T-helper 1 cell treated with Interleukin-12 subunit alpha and Interleukin-12 subunit beta and Interleukin-4 antibody, amounts not matched to agents 30 ng/mL and 1 ng/mL, for 36 hours (primary cell): ENCODE measurements around the gene HAL. TPM values are rescaled to one million over a fixed set of nuclear protein-coding genes. Genes with fewer than 3 reads are reported as not detected.

Experiments
- intact Hi-C: fragments of 100-400 bp; cut with micrococcal nuclease; formaldehyde crosslinking; loops from one replicate; pipeline ENCODE4 v1.15.1; 2024
- total RNA-seq: library from RNA; stranded (reverse); gene quantifications from 2 replicates; pipeline ENCODE4 v1.2.3, GENCODE V29; 2022

Gene HAL
- total RNA-seq, 1 donor from 2014 or later = 1.5 TPM

DNA sequence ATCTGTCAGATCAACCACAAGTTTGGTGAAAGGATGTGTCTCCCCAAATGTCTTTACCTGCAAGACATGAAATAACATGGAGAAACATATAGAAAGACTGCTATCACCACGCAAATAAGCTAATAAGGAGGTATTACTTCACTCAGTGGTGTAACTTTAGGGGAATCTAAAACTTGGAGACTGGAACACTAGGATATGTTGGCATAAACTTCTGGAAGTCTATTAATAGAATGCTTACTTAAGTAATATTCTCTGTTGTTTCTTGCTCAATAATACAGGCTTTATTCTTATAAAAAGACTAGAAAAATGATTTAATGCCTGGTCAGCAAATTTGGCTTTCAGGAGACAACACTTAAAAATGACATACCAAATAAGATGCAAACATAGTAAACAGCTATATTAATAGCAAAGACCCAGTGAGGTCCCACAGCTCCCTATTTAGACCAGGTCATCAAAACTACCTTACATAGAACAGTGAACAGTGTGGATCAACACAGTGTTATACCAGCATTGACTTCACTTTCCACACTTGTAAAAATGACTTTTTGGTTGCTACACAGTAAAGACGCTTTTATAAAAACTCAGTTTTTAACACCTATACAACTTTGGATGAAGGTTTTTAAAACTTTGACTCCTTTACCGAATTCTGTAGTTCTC lies 18.9 kb upstream of the HAL start:
- intact Hi-C loops = no loop called here

DNA sequence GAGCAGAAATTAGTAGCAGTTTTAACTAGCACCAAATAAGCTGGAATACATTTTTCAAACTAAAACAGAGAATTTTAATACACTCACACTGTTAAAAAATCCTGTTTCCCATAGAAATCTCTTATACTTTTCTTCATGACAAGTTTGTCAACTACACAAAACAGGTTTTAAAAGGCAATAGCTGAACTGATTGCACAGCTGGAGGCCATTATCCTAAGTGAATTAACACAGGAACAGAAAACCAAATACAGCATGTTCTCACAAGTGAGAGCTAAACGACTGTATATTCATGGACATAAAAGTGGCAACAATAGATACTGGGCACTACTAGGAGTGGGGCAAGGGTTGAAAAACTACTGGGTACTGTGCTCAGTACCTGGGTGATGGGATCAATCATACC lies 11.6 kb upstream of the HAL start:
- intact Hi-C loops = no loop called here

DNA sequence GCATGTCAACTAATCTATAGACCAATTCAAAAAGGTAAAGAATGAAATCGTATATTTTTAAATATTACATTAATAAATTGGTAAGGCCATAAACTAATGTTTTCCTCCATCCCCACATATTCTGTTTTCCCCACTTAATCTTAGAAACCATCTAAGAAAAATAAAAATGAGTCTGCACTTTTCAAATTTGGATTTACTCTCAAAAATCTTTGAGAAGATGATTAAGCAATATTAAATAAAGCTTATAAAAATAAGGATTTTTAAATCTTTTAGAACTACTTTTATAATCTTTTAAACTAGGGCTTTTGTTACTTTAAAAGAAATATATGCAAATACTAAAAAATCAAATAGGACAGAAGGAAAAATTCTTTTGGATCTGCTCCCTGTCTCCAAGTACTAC lies 10.6 kb upstream of the HAL start:
- intact Hi-C loops = no loop called here

DNA sequence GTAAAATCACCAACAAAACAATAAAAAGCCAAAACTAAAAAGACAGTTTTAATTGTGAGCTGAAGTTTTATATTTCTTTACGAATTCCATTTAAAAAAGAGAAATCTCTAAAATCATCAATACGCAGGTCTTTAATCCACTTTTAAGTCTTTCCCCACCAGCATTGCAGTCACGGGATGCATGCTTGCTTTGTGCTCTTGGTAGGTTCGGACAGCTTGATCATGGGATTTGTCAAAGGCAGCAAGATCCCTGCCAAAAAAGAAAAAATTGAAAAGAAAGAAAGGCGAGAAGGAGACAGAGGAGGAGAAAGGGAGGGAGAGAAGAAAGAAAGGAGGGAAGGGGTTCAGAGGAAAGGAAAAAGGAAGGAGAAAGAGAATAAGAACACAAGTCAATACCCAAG lies 4.7 kb upstream of the HAL start:
- intact Hi-C loops = no loop called here

DNA sequence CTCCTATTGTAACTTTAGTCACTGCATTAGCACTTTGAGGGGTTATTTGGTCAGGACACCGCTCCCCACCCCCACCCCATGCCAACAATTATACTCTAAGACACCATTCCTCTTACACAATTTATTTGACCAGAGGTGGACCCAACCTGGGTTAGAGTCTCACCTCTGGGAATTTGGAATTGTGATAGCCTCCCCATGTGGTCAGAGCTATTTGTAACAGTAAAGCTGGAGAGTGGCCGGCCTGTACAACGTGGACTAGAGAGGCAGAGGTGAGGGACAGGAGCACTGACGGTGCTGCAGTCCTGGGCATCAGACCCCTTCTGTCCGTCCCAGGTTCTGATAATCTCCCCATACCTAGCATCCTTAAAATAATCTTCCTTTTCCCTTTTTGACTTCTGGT lies 3.3 kb upstream of the HAL start:
- intact Hi-C loops = loop anchor here (2.0 to 5.0 kb wide), 3 partner anchors 57 to 883 kb away; partner anchors contain the start of genes AMDHD1 and CCDC38

DNA sequence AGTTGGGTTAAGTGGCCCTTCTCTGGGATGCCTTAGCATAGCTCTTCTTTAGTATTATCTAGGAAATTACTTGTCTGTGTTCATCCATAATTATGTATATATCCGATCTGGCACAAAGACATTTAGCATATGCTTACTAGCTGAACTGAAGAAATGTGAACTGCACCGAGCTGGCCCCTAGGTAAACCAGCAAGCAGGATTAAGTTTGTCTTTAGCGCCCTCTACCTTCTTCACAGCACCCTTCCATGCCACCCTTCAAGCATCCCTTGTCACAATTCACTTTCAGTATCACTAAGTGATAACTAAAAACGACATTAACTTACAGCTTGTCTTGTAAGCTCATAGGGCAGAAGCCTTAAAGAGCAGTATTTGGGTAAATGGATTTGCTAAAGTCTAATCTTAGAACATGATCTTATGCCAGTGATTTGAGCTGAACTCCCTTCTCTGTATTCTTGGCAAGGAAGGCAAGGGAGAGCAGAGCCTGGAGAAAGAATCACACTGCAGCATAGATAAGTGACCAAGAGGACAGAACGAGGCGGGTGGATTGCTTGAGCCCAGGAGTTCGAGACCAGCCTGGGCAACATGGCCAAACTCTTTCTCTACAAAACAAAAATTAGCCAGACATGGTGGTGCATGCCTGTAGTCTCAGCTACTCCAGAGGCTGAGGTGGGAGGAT lies 2.6 kb upstream of the HAL start:
- intact Hi-C loops = loop anchor here (1.0 to 5.0 kb wide), 7 partner anchors 37 to 882 kb away; partner anchors contain the start of genes AMDHD1, CCDC38 and LTA4H

DNA sequence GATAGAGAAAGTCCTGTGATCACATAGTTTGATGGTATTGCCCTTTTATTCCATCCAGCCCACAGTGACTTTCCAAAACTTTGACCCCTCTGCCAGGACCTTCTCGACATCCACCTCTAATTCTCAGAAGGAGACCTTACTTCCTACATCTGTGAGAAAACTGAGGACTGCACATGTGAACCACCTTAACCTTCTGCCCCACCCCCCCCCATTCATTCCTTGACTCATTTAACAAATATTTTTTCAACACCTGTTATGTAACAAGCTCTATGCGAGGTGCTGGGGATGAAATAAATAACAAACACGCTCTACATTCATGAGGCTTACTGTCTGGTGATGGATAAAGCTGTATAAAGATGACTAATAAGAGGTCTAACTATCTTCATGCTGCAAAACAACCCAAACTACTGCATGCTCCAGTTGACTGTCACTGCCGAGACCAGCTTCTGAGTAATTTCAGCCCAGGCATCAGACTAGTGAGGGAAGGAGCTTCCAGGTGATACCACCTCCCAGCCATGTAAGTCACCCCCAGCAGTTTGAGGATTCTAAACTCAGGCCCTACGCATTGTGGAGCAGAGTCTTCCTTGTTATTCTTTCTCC lies 1.9 kb upstream of the HAL start:
- intact Hi-C loops = loop anchor here (1.0 to 5.0 kb wide), 7 partner anchors 37 to 881 kb away; partner anchors contain the start of genes AMDHD1, CCDC38 and LTA4H

DNA sequence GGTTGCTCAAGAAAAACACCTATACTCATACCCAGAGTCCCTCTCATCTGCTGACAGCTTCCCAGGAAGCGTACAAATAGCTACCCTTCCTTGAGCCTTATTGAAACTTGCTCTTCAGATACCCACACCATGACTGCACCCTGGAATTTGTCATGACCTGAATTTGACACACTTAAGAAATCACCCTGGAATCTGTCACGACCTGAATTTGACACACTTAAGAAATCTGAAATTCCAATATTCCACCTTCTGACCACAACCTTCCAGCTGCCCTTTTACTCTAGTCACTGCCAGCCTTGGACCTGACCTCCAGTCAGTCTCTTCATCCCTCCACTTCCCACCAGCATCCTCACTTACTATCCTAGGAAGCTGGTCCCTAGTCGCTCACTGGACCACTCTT lies 1.1 kb upstream of the HAL start:
- intact Hi-C loops = loop anchor here (5.0 kb wide), 1 partner anchor 375 kb away; no protein-coding TSS in a partner anchor

DNA sequence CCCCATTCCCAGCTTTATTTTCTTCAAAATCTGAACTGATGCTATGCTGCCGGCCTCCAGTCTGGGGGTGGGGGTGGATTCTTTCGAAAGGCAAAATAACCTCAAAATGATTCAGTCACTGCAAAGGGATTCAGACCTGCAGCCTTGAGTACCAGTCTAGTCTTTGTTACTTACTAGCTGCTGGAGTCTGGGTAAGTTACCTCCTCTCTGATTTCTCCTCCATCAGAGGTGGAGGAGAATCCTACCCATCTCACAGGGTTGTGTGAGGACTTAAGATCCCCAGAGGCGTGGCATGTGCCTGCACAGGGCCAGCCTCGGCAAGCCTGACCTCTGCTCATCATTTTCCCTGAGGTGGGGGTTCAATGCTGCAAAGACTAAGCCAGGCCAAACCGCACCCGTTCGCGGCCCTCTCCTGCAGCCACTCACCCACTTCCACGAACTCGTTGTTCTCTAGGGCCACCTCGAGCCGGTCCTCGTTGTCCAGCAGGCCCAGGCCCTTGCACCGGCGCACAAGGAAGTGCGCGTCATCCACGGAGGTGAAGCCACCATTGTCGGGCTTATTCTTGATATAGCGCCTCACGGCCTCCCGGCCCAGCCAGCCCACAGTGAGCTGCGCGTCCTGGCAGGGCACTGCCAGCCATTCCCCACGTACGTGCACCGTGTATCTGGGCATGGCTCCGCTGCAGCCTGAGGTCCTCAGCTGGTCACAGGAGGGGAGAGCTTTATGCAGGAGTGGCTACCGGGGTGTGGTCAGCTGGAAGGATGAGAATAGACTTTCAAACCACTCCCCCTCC lies 709 bp downstream of the HAL start:
- intact Hi-C loops = loop anchor here (5.0 kb wide), 1 partner anchor 373 kb away; no protein-coding TSS in a partner anchor

DNA sequence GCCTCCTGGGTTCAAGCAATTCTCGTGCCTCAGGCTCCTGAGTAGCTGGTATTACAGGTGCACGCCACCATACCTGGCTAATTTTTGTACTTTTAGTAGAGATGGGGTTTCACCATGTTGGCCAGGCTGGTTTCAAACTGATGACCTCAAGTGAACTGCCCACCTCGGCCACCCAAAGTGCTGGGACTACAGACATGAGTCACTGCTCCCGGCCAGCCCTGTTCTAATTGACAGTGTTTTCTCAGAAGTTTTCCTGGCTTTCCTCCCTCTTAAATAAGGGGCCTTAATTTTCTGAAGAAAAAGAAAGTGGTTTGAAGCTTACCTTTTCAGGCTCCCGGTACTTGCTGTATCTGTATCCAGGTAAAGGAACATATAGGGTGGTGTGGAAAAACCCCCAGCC lies 1.7 kb downstream of the HAL start:
- intact Hi-C loops = no loop called here

DNA sequence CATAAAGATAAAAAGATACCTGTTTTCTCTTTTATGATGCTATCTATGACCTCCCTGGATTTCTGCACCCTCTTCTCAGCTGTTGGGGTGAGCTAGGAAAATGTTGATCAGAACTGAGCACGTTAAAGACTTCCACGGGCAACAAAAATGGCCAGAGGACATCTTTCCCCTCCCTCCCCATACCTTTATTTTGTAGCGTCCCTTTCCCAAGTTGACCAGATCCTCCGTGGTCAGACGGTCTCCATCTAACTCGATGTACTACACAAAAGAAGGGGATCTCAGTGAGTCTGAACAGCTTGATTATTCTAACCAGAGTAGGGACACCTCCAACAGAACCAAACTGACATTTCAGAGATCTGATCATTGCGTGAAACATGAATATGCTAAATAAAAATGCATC lies 2.2 kb downstream of the HAL start:
- intact Hi-C loops = no loop called here

DNA sequence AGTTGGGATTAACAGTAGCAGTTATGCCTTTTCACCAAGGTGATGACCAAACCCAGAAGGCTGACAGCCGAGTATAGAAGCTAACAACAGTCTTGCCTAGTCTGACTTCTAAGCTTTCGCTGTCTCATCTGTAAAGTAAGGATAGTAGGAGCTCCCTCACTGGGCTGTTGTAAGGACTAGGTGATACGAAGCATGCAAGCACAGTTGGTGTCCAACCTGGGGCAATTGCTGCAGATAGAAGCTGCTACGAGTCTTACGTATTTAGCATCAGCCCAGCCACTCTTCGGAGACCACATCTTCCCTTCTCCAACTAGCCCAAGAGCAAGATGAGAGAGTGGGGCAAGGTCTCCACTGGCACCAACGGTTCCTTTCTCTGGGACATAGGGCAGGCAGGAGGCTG lies 6.0 kb downstream of the HAL start:
- intact Hi-C loops = no loop called here

DNA sequence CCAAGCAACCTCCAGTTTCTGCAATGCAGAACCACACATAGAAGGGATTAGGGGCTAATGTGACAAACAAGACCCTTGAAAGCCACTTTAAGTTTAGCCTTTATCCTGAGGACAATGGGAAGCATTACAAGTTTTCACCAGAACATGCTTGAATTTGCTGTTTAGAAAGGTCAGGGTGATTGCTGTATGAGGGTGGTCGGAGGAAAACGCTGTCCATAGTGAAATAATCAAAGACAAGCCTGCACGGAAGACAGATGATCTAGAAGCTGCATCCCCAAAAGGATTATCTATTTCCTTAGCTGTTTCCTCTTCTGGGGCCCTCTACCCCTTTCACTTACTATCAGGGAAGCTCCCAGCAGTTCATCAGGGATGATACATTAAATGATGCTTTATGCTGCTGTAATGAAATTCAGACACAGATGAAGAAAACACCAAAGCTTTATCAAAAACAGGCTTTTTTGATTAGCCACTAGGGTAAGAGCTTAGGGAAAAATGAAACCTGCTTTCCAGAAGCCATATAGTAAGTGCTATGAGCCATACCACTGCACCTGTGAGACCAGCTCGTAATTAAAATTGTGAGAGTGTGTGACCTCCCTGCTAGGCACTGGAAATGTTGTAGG lies 6.5 kb downstream of the HAL start:
- intact Hi-C loops = no loop called here

DNA sequence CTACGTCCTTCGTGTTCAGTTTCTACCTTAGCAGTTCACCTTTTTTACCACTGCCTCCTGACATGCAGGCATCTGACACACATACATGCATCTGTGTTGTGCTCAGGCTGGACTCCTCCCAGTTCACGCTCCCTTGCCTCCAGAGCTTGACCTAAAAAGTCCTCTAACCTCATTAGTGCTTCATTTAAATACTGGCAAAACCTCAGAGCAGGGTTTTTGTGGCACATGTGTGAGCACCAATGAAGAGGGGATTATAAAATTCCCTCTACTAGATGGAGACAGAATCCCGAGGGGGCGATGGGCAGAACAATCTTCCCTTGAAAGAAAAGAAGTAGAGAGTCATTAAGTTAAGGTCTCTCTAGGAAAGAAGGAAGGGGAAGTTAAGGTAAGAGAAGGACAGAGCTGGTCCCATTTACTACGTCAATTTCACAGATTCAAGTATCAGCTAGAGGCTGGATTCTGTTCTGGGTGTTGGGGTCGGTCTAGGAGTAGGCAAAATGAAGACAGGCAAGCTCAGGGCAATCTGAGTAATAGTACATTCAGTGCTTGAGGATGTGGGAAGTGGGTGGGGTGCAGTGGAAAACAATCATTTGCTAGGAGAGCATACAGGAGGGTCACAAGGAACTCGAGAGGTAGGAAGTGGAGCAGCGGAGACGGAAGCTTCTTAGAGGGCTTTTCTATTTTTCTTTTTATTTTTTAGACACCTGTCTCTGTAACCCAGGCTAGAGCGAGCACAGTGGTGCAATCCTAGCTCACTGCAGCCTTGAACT lies 7.5 kb downstream of the HAL start:
- intact Hi-C loops = no loop called here

DNA sequence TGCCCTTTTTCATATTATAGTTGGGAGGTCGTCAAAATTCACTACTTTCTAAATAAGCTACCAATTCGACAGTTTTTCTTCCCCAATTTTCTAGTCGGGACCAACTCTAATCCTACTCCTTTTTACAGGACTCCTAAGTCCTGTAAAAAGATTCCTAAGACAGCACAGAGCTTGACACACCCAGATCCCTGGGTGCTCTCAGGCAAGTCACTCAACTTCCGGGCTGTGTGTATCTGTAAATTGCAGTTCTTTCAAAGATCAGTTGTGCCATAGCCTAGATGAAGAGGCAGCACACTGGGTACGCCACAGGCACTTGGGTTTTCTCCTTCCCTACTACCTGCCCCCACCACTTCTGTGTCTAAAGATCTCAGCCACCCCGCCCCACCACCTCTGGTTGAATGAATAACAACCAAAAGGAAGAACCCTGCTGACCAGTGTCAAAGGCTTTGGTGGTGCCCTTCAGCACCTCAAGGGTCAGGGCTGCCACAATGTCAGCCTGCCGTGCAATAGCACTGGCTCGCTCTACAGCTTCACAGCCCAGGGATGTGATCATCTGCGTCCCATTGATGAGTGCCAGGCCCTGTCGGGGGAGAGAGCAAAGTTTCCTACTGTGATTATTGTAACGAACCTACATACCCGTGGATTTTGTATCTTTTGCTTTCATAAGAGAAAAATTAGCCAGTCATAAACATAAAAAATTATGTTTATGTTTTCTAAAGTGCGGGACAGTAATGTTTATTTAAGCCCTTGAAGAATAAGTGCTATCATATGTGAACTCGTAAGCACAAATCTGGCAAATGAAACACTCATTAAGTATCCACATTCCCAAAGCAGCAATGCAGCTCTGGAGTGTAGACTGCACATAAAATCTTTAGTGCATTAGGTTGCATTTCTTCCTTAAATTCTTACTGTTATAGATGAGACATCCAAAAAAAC lies 9.2 kb downstream of the HAL start:
- intact Hi-C loops = no loop called here

DNA sequence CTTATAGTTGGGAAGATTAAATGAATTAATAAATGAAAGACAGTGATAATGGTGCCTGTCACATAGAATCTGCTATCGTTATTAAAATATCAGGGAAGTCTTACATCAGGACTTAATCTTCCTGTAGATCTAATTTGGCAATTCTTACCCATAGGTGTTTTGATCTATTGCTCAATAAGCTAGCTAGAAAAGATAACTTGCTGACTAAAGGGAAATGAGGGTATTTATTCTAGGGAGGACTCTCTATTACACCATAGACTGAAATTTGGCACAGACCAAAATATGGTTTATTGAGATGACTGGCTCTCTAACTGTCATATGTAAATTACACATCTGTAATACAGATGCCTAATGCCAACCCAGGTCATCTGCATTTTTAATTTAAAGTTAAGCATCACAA lies 11.5 kb downstream of the HAL start:
- intact Hi-C loops = no loop called here

DNA sequence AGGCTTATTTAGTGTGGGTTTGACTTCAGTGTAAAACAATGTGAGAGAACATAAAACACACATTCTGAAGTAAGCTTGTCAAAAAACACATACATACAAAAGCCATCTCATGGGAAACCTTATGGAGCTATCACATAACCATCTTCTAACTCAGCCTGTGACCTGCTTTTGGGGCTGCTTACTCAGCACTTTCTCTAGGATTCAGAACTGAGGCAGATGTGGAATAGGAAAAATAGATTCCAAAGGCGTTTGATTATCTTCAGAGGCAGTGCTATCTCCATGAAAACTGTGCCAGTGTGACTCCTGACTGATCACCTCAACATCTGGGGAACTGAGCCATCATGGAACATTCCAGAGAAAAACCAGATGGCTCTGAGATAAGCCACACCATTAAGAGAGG lies 13.5 kb downstream of the HAL start:
- intact Hi-C loops = no loop called here

DNA sequence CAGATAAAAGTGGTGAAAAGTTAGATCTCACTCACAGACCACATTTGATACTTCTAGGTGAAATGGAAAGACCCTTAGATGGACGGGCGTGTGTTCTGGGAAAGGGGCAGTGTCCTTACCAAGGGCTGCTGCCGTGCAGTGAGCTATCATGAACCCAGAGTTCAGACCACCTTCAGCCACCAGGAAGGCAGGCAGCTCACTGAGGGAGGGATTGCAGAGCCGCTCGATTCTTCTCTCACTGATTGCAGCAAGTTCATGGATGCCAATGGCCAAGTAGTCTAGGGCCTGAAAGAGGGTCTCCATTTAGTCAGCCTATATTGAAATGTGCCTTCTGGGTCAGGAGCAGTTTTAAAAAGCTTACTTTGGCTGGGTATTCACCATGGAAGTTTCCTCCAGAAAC lies 15.7 kb downstream of the HAL start:
- intact Hi-C loops = no loop called here

DNA sequence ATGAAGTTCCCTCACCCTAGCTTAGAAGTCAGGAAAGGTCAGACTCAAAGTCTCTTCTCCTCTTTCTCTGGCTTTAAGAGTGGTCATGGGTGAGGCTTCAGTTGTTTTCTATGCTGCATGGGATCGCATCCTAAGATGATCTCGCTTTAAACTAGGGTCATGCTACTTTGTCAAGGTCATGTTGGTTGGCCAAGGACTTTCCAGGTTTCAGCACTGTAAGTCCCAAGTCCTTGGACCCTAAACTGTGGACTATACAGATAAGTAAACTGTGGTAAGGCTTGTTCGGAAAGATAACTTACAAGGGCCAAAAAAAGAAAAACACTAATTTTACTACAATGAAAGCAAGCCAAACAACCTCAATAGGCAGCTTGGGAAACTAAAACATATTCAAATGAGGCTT lies 17.4 kb downstream of the HAL start:
- intact Hi-C loops = no loop called here
